ENCODE measurements around the gene TC2N.

GRCh38 chr14:91890291-91890749 is 23.0 kb upstream of the TC2N start:
- TF ChIP-seq POLR2A (IDR thresholded peaks at IDR 0.05): no peak
- TF ChIP-seq, protein P1, sequence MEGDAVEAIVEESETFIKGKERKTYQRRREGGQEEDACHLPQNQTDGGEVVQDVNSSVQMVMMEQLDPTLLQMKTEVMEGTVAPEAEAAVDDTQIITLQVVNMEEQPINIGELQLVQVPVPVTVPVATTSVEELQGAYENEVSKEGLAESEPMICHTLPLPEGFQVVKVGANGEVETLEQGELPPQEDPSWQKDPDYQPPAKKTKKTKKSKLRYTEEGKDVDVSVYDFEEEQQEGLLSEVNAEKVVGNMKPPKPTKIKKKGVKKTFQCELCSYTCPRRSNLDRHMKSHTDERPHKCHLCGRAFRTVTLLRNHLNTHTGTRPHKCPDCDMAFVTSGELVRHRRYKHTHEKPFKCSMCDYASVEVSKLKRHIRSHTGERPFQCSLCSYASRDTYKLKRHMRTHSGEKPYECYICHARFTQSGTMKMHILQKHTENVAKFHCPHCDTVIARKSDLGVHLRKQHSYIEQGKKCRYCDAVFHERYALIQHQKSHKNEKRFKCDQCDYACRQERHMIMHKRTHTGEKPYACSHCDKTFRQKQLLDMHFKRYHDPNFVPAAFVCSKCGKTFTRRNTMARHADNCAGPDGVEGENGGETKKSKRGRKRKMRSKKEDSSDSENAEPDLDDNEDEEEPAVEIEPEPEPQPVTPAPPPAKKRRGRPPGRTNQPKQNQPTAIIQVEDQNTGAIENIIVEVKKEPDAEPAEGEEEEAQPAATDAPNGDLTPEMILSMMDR (IDR thresholded peaks at IDR 0.05): no peak
- TF ChIP-seq POLR2AphosphoS5 (IDR thresholded peaks at IDR 0.05; ENCODE audit: insufficient read depth in 1 of 2, low read depth in 1 of 2): peak in 1 of 2 donors; percentile 1
